ENCODE results near the gene SEC16B. TPM values are rescaled to one million over a fixed set of nuclear protein-coding genes. Genes with fewer than 3 reads are reported as not detected.
"Not testable (repeated sequence)": the region's sequence is repeated elsewhere in the genome, so short reads cannot be mapped to it uniquely, and the experiment has no call there.

Gene SEC16B
- total RNA-seq, 2 donors from 2014 or later, result 11.2 to 37.6 TPM

GRCh38 chr1:177998696-177999631, 29.1 kb upstream of the SEC16B start:
- intact Hi-C loops (cut with DNase I), result no loop called here
- 86 to 88% methylated on average over 4 of the region's 4 CpGs for WGBS, 2 donors
- ATAC-seq (no peak), DNase-seq (no peak)
- Histone ChIP-seq H3K27me3 (no peaks in the 10 kb centered on the region), H3K27ac (no peak overlapping the region), H3K9me3 (no peaks in the 10 kb centered on the region), H3K4me1 (no peaks in the 10 kb centered on the region), H3K4me3 (no peak overlapping the region), H3K36me3 (replicated peaks in 1 of 2; ENCODE audit: insufficient read depth in 1 of 2, low read depth in 2 of 2) (no peaks in the 10 kb centered on the region)
- no peak for TF ChIP-seq POLR2A (IDR thresholded peaks at IDR 0.05)
- TF ChIP-seq, protein P1, sequence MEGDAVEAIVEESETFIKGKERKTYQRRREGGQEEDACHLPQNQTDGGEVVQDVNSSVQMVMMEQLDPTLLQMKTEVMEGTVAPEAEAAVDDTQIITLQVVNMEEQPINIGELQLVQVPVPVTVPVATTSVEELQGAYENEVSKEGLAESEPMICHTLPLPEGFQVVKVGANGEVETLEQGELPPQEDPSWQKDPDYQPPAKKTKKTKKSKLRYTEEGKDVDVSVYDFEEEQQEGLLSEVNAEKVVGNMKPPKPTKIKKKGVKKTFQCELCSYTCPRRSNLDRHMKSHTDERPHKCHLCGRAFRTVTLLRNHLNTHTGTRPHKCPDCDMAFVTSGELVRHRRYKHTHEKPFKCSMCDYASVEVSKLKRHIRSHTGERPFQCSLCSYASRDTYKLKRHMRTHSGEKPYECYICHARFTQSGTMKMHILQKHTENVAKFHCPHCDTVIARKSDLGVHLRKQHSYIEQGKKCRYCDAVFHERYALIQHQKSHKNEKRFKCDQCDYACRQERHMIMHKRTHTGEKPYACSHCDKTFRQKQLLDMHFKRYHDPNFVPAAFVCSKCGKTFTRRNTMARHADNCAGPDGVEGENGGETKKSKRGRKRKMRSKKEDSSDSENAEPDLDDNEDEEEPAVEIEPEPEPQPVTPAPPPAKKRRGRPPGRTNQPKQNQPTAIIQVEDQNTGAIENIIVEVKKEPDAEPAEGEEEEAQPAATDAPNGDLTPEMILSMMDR (IDR thresholded peaks at IDR 0.05), result no peak

DNA sequence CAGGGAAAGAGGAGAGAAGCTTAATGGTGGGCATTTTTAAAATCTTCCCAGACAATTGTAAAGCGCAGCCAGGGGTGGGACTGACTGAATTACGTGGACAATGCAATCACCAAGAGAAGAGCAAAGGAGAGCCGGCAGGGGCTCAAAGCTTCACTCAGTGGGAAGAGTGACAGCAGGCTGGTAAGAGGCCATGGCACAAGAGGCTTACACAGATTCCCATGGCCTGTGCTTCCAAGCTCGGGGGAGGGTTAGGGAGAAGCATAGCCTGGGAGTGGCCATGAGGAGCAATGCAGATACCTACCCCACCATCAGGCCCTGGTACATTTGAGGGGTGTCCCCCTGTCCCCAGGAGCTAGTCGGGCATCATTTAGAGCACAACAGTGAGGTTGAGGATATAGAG, 27.1 kb upstream of the SEC16B start:
- no peaks in the 10 kb centered on the region for H3K4me1 ChIP-seq
- no peaks in the 10 kb centered on the region for H3K27me3 ChIP-seq
- intact Hi-C loops (cut with DNase I), result no loop called here
- no peaks in the 10 kb centered on the region for H3K36me3 ChIP-seq (replicated peaks in 1 of 2; ENCODE audit: insufficient read depth in 1 of 2, low read depth in 2 of 2)
- no peak for DNase-seq
- TF ChIP-seq, protein P1 (IDR thresholded peaks at IDR 0.05), result no peak
- no peaks in the 10 kb centered on the region for H3K9me3 ChIP-seq
- no peak for ATAC-seq
- 90 to 91% methylated on average over 5 of the region's 5 CpGs for WGBS, 2 donors
- no peak overlapping the region for H3K4me3 ChIP-seq
- H3K27ac ChIP-seq, result no peak overlapping the region

DNA sequence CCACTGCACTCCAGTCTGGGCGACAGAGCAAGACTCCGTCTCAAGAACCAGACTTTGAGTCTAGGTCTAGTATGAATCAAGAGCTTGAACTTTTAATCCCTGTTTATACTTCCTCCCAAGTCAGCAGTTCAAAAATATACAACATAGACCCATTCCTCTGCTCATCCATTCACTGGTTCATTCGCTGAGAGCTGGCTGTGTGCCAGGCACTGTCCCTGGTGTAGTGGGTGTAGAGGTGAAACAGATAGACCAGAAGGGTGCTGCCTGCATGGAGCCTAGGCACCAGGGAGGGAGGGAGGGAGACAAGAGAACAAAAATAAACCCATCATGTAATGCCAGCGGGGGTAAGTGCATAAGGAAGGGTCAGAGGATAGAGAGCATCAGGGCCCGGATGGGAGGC, 25.5 kb upstream of the SEC16B start:
- Histone ChIP-seq H3K4me3 (no peak overlapping the region), H3K4me1 (no peaks in the 10 kb centered on the region), H3K27ac (no peak overlapping the region), H3K9me3 (no peaks in the 10 kb centered on the region), H3K36me3 (replicated peaks in 1 of 2; ENCODE audit: insufficient read depth in 1 of 2, low read depth in 2 of 2) (no peaks in the 10 kb centered on the region), H3K27me3 (no peaks in the 10 kb centered on the region)
- DNase-seq (no peak), ATAC-seq (no peak)
- 93% methylated on average over 4 to 5 of the region's 5 CpGs for WGBS, 2 donors
- no peak for TF ChIP-seq POLR2A (IDR thresholded peaks at IDR 0.05)
- TF ChIP-seq, protein P1 (IDR thresholded peaks at IDR 0.05), result no peak
- intact Hi-C loops (cut with DNase I), result no loop called here

- H3K27me3 ChIP-seq; H3K27ac ChIP-seq; intact Hi-C loops (cut with DNase I); H3K9me3 ChIP-seq; DNase-seq; ATAC-seq; H3K4me1 ChIP-seq; H3K4me3 ChIP-seq; H3K36me3 ChIP-seq (replicated peaks in 1 of 2; ENCODE audit: insufficient read depth in 1 of 2, low read depth in 2 of 2): not testable (repeated sequence)
- 73 to 76% methylated on average over 5 of the region's 5 CpGs for WGBS, 2 donors
Measured at GRCh38 chr1:177986281-177986680, 16.4 kb upstream of the SEC16B start.

DNA sequence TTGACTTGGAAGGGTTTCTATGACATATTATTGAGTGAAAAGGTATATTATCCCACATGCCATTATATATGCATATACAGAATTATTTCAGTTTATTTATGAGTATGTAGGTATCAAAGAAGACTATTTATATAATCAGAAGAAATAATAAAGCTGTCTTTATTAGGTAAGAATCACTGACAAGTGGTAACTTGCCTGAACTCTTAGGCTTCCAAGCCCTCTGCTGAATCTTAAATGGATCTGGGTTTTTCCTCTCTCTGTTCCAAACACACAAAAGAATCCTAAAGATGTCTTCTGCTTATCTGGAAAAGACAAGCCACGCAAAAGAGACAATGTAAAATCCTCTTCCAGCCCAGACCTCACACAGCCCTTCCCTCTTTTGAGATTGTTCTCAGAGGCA, 14.9 kb upstream of the SEC16B start:
- no peak overlapping the region for H3K4me3 ChIP-seq
- TF ChIP-seq POLR2A (IDR thresholded peaks at IDR 0.05), result no peak
- TF ChIP-seq, protein P1 (IDR thresholded peaks at IDR 0.05), result no peak
- ATAC-seq (no peak), DNase-seq (no peak)
- no peak overlapping the region for H3K27ac ChIP-seq
- WGBS, 2 donors, result 97 to 100% methylated on average over 1 of the region's 1 CpG
- no peaks in the 10 kb centered on the region for H3K27me3 ChIP-seq
- H3K9me3 ChIP-seq, result no peaks in the 10 kb centered on the region
- H3K4me1 ChIP-seq, result no peaks in the 10 kb centered on the region
- H3K36me3 ChIP-seq (replicated peaks in 1 of 2; ENCODE audit: insufficient read depth in 1 of 2, low read depth in 2 of 2), result no peaks in the 10 kb centered on the region
- intact Hi-C loops (cut with DNase I), result no loop called here
